HG03571 (cell line): ENCODE results near the gene KCTD3.

Source experiments
- ATAC-seq: cut with Tn5 transposase; IDR thresholded peaks from one replicate; pipeline ENCODE4 v1.9.1; 2021; ENCODE audit not compliant: unreplicated experiment

KCTD3 gene

DNA sequence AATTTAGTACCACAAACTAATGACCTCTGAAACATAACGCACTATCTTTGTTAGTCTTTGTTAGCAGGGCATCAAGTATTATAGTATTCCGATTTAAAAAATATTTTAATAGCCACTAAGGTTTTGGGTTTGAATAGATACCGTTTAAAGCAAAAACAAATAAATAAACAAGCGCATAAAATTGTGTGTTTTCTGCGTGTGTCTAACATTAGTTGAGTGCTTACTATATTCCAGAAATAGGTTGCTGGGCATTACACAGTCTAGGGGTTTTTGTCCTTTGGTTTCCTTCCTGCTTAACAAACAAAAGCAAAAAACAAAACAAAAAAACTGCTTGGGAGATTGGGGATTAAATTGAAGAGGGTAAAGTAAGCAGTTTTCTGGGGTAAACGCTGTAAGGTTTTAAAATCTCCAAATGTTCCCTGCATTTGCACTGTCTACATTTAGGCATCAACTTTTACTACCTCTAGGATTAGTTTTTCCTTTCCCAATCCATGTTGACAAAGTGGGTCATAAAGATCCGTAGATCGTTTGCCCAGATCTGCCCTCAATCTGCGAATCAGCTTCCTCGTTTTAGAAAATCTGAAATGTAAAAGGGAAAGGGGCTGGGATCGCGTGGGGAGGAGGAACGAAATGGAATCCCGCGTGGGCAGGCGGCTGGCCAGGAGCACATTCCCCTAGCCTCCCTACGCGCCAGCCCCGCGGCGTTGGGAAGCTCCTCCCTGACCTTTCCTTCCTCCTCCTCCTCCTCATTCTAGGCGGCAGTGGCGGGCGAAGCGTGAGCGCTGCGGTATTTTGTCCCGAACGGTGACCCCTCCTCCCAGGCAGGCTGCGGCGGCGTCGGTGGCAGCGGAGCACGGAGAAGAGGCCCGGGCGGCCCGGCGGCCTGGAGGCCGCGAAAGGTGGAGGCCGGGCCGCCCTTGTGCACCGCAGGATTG, at the start of gene KCTD3:
Gene KCTD3 (plus strand): TSS at position 749 of the 935 bp plus-strand sequence. CDS start 382 bp downstream, outside the sequence.
- ATAC-seq = peak; percentile 62

DNA sequence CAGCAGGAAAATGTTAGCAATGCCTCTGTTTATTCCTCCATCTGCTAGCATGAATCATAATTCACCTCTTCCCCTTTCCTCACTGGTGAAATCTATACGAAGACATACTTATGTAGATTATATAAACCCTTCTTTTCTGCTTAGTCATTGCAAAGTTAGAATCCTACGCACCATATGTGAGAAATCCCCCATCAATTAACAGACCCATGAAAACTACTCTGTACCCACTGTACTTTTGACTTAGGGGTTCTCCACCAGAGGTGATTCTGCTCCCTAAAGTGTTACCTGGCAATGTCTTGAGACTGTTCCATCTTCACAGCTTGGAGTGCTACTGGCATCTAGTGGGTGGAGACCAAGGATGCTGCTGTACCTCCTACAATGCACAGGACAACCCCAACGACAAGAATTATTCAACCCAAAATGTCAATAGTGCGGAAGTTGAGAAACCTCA, 49.6 kb upstream of the KCTD3 start:
- no peak for ATAC-seq

GRCh38 chr1:215518594-215518993, 48.5 kb upstream of the KCTD3 start:
- no peak for ATAC-seq

DNA sequence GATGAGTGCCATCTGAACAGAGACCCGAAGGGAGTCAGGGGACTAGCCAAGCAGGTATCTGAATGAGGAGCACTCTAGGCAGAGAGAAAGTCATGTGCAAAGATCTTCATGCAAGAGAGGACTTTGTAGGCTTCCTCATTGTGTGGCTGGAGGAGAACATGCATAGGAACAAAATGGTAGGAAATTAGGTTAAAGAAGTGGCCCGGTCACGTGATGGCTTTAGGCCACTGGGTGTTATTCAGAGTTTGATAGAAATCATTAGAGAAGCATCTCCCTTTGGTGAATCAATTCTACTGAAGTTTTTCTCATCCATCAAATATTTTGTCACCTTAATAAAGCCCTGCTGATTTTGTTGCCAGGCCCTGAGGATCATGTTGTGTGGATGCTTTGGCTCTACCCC, 45.8 kb upstream of the KCTD3 start:
- ATAC-seq = no peak

DNA sequence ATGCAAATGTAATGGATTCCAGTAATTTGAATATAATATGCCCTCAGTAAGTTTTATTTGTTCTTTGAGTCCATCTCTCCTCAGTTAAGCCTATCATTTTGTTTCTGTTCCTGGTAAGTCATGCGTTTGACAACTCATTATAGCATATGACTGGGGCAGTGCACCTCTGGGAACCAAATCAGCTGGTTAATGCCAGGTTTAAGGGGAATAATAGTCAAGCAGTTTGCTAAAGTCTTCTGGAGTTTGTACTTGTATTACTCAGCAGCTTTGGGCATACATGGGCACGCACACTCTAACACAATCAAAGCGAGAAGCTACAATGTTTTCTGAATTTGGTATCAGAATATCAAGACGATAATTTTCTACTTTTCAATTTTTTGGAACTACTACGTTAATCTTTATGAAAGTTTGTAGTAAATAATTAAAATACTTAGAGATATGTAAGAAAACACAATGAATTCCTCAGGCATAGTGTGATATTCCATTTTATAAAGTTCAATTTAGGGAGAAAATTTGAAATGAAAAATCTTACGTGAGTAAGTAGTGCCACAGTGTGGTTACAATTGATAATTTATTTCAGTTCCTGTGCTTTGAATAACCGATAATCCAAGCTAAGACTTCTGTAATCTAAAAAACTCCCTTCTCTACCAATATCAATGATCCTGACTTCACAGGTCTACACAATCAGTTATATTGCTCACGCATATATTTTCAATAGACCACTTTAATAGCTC, 43.8 kb upstream of the KCTD3 start:
- no peak for ATAC-seq

DNA sequence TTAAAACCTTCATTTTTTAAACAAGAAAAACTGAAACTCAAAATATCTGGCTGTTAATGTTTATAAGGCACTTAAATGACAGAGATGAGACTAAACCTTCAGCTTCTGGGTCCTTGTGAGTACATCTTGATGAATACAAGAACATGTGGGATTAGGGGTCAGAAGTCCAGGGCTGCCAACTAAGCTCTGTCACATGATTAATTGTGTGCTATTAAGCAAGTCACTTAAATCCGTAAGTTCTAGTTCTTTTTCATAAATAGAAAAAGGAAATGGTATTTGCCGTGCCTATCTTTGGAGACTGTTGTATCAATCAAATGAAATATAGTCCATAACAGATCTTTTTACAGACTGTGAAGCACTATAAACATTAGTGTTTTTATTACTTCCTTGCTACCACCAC, 43.2 kb upstream of the KCTD3 start:
- no peak for ATAC-seq

DNA sequence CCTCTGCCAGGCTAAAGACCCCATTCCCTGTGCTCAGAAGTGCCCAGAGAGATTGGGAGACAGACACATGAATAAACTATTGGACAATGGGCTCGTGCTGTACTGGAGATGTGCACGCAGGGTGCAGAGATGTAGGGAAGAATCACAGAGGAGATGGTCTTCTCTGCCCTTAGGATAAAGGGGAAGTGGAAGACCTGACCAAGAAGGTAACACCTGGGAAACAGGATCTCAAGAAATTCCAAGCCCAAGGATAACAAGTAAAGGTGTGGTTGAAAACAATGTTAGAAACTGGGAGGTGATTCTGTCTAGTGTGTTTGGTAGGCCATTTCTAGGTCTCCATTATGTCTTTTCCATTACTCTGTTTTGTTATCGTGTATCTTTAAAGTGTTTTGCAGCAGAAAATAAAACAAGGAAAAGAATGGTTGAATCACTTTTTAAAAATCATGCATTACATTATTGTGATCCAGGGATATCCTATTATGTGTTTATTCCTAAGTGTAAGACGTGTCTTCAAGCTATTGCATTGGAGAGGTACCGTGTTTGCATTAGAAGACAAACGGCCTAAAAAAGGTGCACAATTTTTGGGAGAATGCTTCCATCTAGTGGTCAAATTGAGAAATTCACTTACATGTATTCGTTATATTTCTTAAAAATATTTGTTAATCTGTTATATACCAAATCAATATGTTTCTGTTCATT, 40.8 kb upstream of the KCTD3 start:
- ATAC-seq = peak; percentile 47

GRCh38 chr1:215526846-215527151, 40.3 kb upstream of the KCTD3 start:
- ATAC-seq = no peak

GRCh38 chr1:215529111-215529510, 38.0 kb upstream of the KCTD3 start:
- peak; percentile 61 for ATAC-seq

DNA sequence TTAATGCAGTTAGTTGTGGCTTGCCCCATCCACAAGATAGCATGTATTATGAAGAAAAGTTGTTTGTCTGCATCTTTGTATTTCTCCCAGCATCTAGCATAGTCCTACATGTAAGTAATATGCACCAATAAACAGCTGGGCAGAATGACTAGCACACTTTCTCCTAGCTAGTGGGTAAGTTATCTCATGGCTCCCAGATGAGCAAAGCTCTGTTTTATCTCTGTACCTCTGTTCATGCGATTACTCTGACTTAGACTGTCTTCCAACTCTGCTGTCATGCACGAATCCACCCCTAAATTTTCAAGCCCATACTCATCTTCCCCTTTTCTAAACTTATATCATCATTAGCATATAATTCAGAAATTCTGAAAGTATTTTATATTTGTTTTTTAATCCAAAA, 37.5 kb upstream of the KCTD3 start:
- ATAC-seq = peak; percentile 16

DNA sequence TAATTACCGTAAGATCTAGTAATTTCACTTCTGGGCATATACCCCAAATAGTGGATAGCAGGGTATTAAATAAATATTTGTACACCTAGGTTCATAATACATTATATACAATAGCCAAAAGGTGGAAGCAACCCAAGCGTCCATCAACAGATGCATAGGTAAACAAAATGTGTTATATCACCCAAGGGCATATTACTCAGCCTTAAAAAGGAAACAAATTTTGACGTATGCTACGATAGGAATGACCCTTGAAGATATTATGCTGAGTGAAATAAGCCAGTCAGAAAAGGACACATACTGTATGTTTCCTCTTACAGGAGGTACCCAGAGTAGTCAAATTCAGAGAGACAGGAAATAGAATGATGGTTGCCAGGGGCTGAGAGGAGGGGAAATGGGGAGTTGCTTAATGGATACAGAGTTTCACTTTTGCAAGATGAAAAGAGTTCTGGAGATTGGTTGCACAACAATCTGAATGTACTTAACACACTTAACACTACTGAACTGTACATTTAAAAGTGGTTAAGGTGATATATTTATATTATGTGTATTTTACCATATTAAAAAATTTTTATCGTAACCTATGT, 36.6 kb upstream of the KCTD3 start:
- no peak for ATAC-seq

DNA sequence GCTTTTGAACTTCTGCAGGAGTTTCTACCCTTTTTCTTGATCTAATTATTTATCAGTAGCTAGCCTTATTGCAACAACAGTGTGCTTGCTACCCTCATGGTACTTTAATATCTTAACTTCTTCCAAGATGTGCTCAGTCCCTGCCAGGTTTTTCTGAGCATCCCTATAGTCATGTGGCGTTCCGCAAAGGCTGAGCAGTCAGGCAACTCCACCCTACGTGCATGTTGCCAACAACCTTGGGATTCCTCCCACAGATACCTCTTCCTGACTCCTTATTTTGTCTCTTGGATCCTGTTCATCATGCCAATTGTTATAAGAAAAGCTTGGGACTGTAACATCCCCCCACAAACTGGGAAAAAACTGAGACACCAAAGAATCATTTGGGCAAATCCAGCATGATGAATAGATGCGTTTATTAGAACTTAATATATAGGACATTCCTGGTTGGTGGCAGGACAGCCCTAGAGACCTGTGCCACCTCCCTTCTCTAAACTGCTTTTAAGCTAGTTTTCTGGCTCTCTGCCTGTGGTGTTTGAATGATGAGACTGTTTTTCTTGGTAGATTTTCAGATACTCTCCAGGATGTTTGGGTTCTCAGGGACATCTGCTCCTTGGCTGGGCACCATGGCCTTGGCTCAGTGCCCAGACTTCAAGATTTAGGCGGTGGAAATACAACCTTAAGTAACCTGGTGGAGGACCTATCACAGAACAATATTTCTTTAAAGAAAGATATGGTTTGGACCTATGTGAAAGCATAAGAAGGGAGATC, 27.1 kb upstream of the KCTD3 start:
- ATAC-seq = no peak

GRCh38 chr1:215542301-215542700, 24.8 kb upstream of the KCTD3 start:
- no peak for ATAC-seq

- peak; percentile 95 for ATAC-seq
These were observed 23.9 kb upstream of the KCTD3 start for GRCh38 chr1:215543191-215543606.

DNA sequence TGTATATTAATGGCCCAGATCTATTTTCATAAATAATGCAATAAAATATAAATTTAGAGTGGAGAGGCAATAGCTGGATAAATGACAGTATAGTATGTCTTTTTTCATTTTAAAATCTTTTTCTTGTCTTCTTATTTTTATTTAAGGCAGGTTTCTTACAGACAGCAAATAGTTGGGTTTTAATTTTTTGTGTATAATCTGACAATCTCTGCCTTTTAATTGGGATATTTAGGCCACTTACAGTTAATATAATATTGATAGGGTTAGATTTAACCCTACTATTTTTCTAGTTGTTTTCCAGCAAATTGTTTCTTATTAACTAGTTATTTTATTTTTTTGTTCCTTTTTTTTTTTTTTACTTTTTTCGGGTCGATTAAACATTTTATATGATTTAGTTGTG, 23.3 kb upstream of the KCTD3 start:
- ATAC-seq = no peak

- no peak for ATAC-seq
These were observed 22.5 kb upstream of the KCTD3 start for GRCh38 chr1:215544566-215544965.

DNA sequence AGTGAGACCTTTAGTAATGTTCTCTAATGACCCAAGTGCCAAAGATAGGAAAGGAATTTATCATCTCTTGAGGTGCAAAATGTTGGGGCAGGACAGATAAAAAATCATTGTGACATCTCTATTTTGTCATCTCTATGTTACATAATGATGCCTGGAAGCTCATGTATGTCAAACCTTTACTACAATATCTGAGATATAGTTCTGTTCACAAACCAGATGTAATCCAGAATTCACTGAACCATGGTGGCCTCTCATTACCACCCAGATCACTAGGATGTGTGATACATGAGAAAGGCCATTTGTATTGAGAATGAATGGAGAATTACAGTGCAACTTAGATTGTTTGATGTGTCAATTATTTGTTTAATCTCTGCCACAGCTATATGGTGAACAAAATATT, 22.0 kb upstream of the KCTD3 start:
- no peak for ATAC-seq

DNA sequence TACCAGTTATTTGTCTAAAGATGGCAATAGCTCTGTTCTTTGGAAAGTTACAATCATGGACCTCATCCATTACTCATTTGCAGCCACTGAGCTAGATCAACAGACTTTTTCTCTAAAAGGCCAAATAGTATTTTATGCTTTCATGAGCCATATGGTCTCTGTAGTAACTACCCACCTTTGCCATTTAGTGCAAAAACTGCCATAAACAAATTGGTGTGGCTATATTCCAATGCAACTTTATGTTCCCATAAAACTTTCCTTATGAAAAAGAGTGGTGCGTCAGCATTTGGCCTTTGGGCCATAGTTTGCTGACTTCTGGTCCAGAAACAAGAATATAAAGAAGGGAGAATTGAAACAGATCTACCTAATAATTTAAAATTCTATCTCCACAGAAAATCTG, 20.1 kb upstream of the KCTD3 start:
- ATAC-seq = no peak

DNA sequence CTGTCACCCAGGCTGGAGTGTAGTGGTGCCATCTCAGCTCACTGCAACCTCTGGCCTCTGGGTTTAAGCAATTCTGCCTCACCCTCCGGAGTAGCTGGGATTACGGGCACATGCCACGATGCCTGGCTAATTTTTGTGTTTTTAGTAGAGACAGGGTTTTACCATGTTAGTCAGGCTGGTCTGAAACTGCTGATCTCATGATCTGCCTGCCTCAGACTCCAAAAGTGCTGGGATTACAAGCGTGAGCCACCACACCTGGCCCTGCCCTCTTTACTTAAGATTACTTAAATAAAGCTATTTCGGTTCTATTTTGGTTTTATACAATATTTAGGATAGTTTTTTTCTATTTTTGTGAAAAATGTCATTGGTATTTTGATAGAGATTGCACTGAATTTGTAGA, 15.3 kb upstream of the KCTD3 start:
- no peak for ATAC-seq

GRCh38 chr1:215554865-215555264, 12.2 kb upstream of the KCTD3 start:
- ATAC-seq = no peak

DNA sequence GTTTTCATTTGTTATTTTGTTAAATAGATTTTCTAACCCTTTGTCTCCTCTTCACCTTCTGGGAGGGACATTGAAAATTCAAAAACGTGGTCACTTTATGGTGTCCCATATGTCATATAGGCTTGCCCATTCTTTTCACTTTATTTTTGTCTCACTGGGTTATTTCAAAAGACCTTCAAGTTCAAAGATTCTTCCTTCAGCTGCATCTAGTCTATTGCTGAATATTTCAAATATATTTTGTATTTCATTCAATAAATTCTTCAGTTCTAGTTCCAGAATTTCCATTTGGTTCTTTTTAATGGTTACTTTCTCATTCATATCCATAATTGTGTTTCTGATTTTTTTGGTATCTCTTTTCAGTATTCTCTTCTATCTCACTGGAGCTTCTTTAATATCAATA, 11.6 kb upstream of the KCTD3 start:
- ATAC-seq = no peak
